Measurements from ENCODE around the gene BBS9.
A peak's percentile ranks its signal among the peaks of the same experiment; 100 is the strongest.

Gene BBS9

DNA sequence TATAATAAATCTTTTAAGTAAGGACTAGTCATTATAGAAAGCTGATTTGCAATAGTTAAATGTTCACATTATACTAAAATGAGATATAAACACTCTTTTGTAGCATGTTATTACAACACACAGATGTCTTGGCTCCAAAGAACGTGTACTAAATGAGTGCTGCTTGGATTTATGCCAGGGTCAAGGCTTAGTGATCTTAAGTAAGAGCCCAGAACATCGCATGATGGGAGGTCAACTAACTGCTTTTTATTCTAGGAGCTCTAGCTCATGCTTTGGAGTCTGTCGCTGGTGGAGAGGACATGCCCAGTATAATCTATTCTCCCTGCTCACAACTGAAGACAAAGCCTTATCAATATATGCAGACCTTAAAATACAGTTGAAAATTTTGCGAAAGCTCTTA is 315.1 kb downstream of the BBS9 start:
- no peaks in the 10 kb centered on the region for H3K36me3 ChIP-seq (ENCODE audit: control insufficient read depth, insufficient read depth, low read length, severe bottlenecking)
- H3K27me3 ChIP-seq (replicated peaks; ENCODE audit: control insufficient read depth, insufficient read depth, low read length), result no peaks in the 10 kb centered on the region
- peaks cover 15% of the 10 kb centered on the region for H3K4me1 ChIP-seq (ENCODE audit: control insufficient read depth, insufficient read depth, low read length)
- no peak overlapping the region for H3K9ac ChIP-seq (ENCODE audit: low read length)
- no peak overlapping the region for H3K4me3 ChIP-seq (ENCODE audit: low read length)
- peak; percentile 50 for DNase-seq (ENCODE audit: low read depth)
- H3K9me3 ChIP-seq (ENCODE audit: control insufficient read depth, low read length), result no peaks in the 10 kb centered on the region

DNA sequence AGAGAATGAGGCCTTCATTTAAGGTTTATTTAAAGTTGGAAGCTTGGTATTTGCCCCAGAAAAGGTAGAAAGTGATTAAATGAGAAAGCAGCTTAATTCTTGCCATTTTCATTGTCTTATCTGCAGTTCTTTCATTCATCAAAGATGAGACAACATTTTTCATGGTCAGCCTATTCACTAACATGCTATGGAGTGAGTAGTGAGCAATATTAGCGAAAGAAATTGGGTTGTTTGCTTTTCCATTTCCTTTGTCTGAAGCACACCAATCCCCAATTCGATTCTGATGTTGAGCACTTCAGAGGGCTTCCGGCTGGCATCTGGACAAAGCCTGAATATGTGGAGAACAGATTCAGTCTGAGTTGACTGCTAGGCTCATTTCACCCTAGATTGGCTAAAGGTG is 317.2 kb downstream of the BBS9 start:
- H3K9ac ChIP-seq (ENCODE audit: low read length), result no peak overlapping the region
- peaks cover 15% of the 10 kb centered on the region for H3K4me1 ChIP-seq (ENCODE audit: control insufficient read depth, insufficient read depth, low read length)
- DNase-seq (ENCODE audit: low read depth), result no peak
- no peaks in the 10 kb centered on the region for H3K36me3 ChIP-seq (ENCODE audit: control insufficient read depth, insufficient read depth, low read length, severe bottlenecking)
- peaks cover 4% of the 10 kb centered on the region for H3K9me3 ChIP-seq (ENCODE audit: control insufficient read depth, low read length)
- H3K4me3 ChIP-seq (ENCODE audit: low read length), result no peak overlapping the region
- H3K27me3 ChIP-seq (replicated peaks; ENCODE audit: control insufficient read depth, insufficient read depth, low read length), result no peaks in the 10 kb centered on the region

DNA sequence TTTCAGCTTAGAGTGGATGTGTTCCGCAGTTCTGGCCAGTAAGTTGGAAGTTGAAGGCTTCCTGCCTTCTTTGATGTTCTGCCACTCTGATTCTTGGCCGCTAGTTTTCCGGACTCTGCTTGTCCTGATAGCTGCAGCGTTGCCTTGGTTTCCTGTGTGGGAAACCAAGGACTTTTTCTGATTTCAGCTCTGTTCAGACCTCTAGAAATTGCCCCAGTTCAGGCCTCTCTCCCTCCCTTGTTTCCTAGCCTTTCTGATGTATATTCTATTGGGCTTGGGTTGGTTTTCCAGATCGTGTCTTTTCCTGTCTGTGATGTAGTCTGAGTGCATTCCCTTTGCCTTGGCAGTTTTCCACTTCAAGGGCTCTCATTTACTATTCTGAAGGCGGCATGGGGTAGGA is 318.7 kb downstream of the BBS9 start:
- Histone ChIP-seq H3K9me3 (ENCODE audit: control insufficient read depth, low read length) (peaks cover 5% of the 10 kb centered on the region), H3K27me3 (replicated peaks; ENCODE audit: control insufficient read depth, insufficient read depth, low read length) (no peaks in the 10 kb centered on the region), H3K4me3 (ENCODE audit: low read length) (no peak overlapping the region), H3K9ac (ENCODE audit: low read length) (no peak overlapping the region), H3K36me3 (ENCODE audit: control insufficient read depth, insufficient read depth, low read length, severe bottlenecking) (no peaks in the 10 kb centered on the region), H3K4me1 (ENCODE audit: control insufficient read depth, insufficient read depth, low read length) (peaks cover 21% of the 10 kb centered on the region)
- DNase-seq (ENCODE audit: low read depth), result no peak

DNA sequence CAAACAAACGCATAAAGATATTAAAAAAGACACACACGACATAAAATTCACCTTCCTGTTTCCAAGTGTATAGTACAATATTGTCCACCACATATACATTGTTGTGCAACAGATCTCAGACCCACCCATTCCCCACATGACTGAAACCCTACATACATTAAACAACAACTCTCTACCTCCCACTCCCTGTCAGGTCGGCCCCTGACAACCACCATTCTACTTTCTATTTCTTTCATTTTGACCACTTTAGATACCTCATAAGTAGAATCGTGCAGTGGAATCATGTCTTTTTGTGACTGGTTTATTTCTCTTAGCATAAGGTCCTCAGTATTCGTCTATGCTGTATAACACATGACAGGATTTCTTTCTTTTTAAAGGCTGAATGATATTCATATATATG is 320.5 kb downstream of the BBS9 start:
- Histone ChIP-seq H3K9me3 (ENCODE audit: control insufficient read depth, low read length) (peaks cover 5% of the 10 kb centered on the region), H3K27me3 (replicated peaks; ENCODE audit: control insufficient read depth, insufficient read depth, low read length) (no peaks in the 10 kb centered on the region), H3K4me3 (ENCODE audit: low read length) (no peak overlapping the region), H3K36me3 (ENCODE audit: control insufficient read depth, insufficient read depth, low read length, severe bottlenecking) (no peaks in the 10 kb centered on the region), H3K4me1 (ENCODE audit: control insufficient read depth, insufficient read depth, low read length) (peaks cover 15% of the 10 kb centered on the region), H3K9ac (ENCODE audit: low read length) (no peak overlapping the region)
- no peak for DNase-seq (ENCODE audit: low read depth)

DNA sequence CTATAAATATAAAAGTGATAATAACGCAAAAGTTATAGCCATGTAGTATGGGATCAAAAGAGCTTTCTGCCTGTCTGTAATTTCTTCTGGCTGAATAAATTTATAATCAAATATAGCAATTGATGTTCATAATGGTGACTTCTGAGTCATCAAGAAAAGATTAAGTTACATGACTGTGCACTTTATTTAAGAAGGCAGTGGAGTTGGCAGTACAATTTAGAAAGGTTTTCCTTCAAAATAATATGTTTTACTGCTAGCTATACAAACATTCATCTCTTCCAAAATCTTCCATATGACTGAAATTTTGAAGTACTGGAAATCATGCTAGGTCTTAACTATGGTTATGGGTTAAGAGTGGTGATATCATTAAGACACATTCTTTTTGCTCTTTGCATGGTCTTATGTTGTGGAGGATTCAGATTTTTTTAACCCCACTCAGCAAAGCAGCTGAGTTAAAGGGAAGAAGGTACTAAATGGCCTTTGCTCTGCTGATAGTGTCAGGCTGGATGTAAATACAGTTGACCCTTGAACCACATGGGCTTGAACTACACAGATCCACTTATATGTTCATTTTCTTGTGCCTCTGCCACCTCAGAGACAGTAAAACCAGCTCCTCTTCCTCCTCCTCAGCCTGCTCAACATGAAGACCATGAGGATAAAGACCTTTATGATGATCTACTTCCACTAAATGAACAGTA is 323.6 kb downstream of the BBS9 start:
- Histone ChIP-seq H3K4me3 (ENCODE audit: low read length) (no peak overlapping the region), H3K9me3 (ENCODE audit: control insufficient read depth, low read length) (peaks cover 5% of the 10 kb centered on the region), H3K4me1 (ENCODE audit: control insufficient read depth, insufficient read depth, low read length) (peaks cover 10% of the 10 kb centered on the region), H3K9ac (ENCODE audit: low read length) (no peak overlapping the region), H3K36me3 (ENCODE audit: control insufficient read depth, insufficient read depth, low read length, severe bottlenecking) (no peaks in the 10 kb centered on the region), H3K27me3 (replicated peaks; ENCODE audit: control insufficient read depth, insufficient read depth, low read length) (no peaks in the 10 kb centered on the region)
- DNase-seq (ENCODE audit: low read depth), result peak; percentile 56

DNA sequence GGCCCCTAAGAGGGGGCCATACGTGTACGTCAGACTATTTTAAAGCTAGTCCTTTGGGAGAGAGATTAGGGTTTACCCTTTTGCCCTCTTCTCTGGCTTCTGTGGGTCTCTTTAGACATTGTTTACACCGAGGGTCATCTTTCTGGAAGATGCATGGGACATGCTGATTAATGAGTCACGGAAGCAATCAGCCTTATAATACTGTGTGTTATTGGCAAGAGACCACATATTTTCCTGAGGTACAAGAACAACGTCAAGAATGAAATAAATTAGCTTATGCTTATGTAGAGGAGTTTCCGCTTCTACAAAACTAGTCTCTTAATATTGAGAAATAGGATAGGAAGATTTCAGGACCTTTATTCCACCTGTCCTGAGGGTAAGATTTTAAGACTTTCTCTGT is 327.7 kb downstream of the BBS9 start:
- Histone ChIP-seq H3K4me3 (ENCODE audit: low read length) (no peak overlapping the region), H3K27me3 (replicated peaks; ENCODE audit: control insufficient read depth, insufficient read depth, low read length) (no peaks in the 10 kb centered on the region), H3K9ac (ENCODE audit: low read length) (no peak overlapping the region), H3K36me3 (ENCODE audit: control insufficient read depth, insufficient read depth, low read length, severe bottlenecking) (no peaks in the 10 kb centered on the region), H3K4me1 (ENCODE audit: control insufficient read depth, insufficient read depth, low read length) (peaks cover 14% of the 10 kb centered on the region), H3K9me3 (ENCODE audit: control insufficient read depth, low read length) (no peaks in the 10 kb centered on the region)
- no peak for DNase-seq (ENCODE audit: low read depth)

DNA sequence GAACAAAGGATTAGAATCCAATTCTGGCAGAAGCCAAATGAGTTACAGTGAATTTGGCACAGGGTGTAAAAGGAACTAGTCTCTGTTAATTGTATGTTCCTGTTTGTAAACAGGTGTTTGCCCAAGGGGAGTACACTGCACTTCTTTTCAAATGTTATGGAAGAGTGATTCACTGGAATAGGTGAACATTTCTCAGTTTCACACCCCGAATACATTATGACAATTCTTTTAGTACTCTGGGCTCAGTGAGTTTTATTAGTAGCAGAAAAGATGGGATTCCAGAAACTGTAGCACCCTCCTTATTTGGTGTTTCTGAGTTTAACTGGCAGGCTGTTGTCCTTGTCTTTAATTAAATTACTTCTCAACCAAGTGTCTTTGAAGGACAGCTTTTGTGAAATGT is 329.2 kb downstream of the BBS9 start:
- no peak overlapping the region for H3K9ac ChIP-seq (ENCODE audit: low read length)
- no peaks in the 10 kb centered on the region for H3K36me3 ChIP-seq (ENCODE audit: control insufficient read depth, insufficient read depth, low read length, severe bottlenecking)
- no peak for DNase-seq (ENCODE audit: low read depth)
- H3K4me1 ChIP-seq (ENCODE audit: control insufficient read depth, insufficient read depth, low read length), result peaks cover 10% of the 10 kb centered on the region
- no peaks in the 10 kb centered on the region for H3K9me3 ChIP-seq (ENCODE audit: control insufficient read depth, low read length)
- no peaks in the 10 kb centered on the region for H3K27me3 ChIP-seq (replicated peaks; ENCODE audit: control insufficient read depth, insufficient read depth, low read length)
- H3K4me3 ChIP-seq (ENCODE audit: low read length), result no peak overlapping the region

DNA sequence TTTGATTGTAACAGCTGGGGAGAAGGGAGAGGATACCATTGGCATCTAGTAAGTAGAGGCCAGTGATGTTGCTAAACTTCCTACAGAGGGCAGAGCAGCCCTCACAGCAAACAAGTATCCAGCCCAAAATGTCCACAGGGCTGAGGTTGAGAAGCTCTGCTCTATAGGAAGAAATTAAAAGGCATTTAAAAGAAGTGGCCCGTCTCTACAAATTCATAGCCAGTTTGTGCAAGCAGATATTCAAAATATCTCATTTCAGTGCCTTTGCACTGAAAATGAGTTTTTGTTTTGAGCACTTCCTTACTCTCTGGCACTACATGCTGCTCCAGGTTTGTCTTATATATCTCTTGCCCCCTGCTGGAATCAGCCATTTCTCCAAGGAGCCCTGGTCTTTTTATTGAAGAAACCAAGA is 330.0 kb downstream of the BBS9 start:
- Histone ChIP-seq H3K9ac (ENCODE audit: low read length) (no peak overlapping the region), H3K9me3 (ENCODE audit: control insufficient read depth, low read length) (no peaks in the 10 kb centered on the region), H3K27me3 (replicated peaks; ENCODE audit: control insufficient read depth, insufficient read depth, low read length) (no peaks in the 10 kb centered on the region), H3K4me1 (ENCODE audit: control insufficient read depth, insufficient read depth, low read length) (peaks cover 10% of the 10 kb centered on the region), H3K36me3 (ENCODE audit: control insufficient read depth, insufficient read depth, low read length, severe bottlenecking) (no peaks in the 10 kb centered on the region), H3K4me3 (ENCODE audit: low read length) (no peak overlapping the region)
- DNase-seq (ENCODE audit: low read depth), result peak; percentile 67

DNA sequence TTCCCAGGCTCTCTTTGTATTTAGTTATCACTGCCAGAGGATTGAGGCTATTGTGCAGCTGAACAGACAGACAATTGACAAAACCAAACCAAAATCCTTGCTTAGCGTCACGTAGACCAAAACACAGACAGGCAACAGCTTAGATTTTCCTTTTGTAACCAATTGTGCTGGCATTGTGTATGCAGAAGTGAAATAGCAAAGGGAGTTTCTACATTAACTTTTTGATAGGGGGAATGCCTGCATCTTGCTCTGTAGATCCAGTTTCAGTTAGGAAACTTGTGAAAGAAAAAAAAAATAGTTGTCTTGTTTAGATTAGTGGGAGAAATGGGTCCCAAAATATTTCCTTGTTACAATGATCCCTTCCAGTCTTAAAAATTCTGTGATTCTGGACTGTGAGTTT is 333.8 kb downstream of the BBS9 start:
- no peaks in the 10 kb centered on the region for H3K9me3 ChIP-seq (ENCODE audit: control insufficient read depth, low read length)
- H3K27me3 ChIP-seq (replicated peaks; ENCODE audit: control insufficient read depth, insufficient read depth, low read length), result no peaks in the 10 kb centered on the region
- H3K4me3 ChIP-seq (ENCODE audit: low read length), result no peak overlapping the region
- no peak for DNase-seq (ENCODE audit: low read depth)
- H3K9ac ChIP-seq (ENCODE audit: low read length), result no peak overlapping the region
- peaks cover 10% of the 10 kb centered on the region for H3K4me1 ChIP-seq (ENCODE audit: control insufficient read depth, insufficient read depth, low read length)
- H3K36me3 ChIP-seq (ENCODE audit: control insufficient read depth, insufficient read depth, low read length, severe bottlenecking), result no peaks in the 10 kb centered on the region

DNA sequence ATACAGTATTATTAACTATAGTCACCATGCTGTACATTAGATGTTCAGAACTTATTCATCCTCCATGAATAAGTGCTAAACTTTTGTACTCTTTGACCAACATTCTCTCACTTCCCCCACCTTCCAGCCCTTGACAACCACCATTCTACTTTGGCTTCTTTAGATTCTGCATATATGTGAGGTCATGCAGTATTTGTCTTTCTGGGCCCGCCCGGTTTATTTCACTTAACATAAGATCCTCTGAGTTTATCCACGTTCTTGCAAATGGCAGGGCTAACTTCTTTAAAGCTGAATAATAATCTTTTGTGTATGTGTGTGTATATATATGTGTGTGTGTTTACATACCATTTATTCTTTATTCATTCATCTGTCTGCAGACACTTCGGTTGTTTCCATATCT is 336.8 kb downstream of the BBS9 start:
- Histone ChIP-seq H3K36me3 (ENCODE audit: control insufficient read depth, insufficient read depth, low read length, severe bottlenecking) (no peaks in the 10 kb centered on the region), H3K4me1 (ENCODE audit: control insufficient read depth, insufficient read depth, low read length) (peaks cover 10% of the 10 kb centered on the region), H3K4me3 (ENCODE audit: low read length) (no peak overlapping the region), H3K27me3 (replicated peaks; ENCODE audit: control insufficient read depth, insufficient read depth, low read length) (no peaks in the 10 kb centered on the region), H3K9me3 (ENCODE audit: control insufficient read depth, low read length) (no peaks in the 10 kb centered on the region), H3K9ac (ENCODE audit: low read length) (no peak overlapping the region)
- DNase-seq (ENCODE audit: low read depth), result no peak

DNA sequence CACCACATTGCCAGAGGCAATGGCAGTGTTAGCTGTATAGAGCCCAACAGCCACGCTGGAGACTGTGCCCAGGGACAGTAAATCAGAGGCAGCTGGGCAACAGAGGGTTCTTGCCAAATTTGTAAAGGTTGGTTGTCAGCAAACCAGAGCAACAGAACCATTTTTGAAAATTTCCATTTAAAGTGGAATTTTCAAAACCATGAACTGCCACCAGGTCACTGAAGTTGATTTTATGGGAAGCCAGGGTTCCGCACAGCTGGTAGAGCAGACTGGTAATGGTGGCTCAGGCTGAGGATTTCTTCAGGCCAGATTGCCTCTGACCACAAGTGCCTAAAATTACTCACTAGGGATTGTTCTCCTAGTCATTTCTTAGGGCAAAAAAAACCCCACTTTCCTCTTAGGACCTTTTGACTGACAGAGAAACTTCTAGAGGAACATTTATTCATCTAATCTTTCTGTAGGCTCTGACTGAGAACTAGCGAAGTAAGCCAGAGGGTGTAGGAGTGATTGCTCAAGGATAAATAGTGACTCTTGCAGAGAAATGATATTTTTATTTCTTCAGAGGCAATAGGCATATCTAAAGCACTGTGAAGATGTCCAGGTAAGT is 342.4 kb downstream of the BBS9 start:
- H3K9me3 ChIP-seq (ENCODE audit: control insufficient read depth, low read length), result no peaks in the 10 kb centered on the region

More for the DNA sequence above, 342.4 kb downstream of the BBS9 start:
- peak; percentile 38 for DNase-seq (ENCODE audit: low read depth)
- H3K36me3 ChIP-seq (ENCODE audit: control insufficient read depth, insufficient read depth, low read length, severe bottlenecking), result no peaks in the 10 kb centered on the region
- no peak overlapping the region for H3K4me3 ChIP-seq (ENCODE audit: low read length)
- H3K9ac ChIP-seq (ENCODE audit: low read length), result no peak overlapping the region
- no peaks in the 10 kb centered on the region for H3K27me3 ChIP-seq (replicated peaks; ENCODE audit: control insufficient read depth, insufficient read depth, low read length)
- H3K4me1 ChIP-seq (ENCODE audit: control insufficient read depth, insufficient read depth, low read length), result peaks cover 17% of the 10 kb centered on the region
